Right atrium auricular region (tissue), 2 donors: ENCODE results near the gene SLC35B1. TPM values are rescaled to one million over a fixed set of nuclear protein-coding genes. Genes with fewer than 3 reads are reported as not detected.
"Not testable (repeated sequence)": the region's sequence is repeated elsewhere in the genome, so short reads cannot be mapped to it uniquely, and the experiment has no call there.

Source experiments
- DNase-seq: peaks from one replicate; pipeline ENCODE4 v3.0.0-alpha.2; 2019; ENCODE audit warnings: low spot score
- H3K27ac ChIP-seq, 2 donors: fragments of 200-600 bp; sonication (generic); 1 replicate in 1 of 2; 2 replicates in 1 of 2; pipeline ENCODE4 v1.5.1; 2016 to 2019
- H3K27me3 ChIP-seq, 2 donors: fragments of 200-600 bp; sonication (generic); one replicate each; pipeline versions ENCODE4 v1.5.1 to v1.6.0; 2017 to 2019
- H3K36me3 ChIP-seq: fragments of 200-600 bp; sonication (generic); one replicate; pipeline ENCODE4 v1.5.1; 2016
- H3K4me1 ChIP-seq, 2 donors: fragments of 200-600 bp; sonication (generic); one replicate each; pipeline versions ENCODE4 v1.5.1 to v1.6.0; 2017 to 2019
- H3K4me3 ChIP-seq, 2 donors: fragments of 200-600 bp; sonication (generic); 1 replicate in 1 of 2; 2 replicates in 1 of 2; pipeline ENCODE4 v1.5.1; 2017 to 2019; ENCODE audit warnings: mild to moderate bottlenecking in 1 of 2, moderate library complexity in 1 of 2
- H3K9me3 ChIP-seq, 2 donors: fragments of 200-600 bp; sonication (generic); one replicate each; pipeline ENCODE4 v1.5.1; 2019
- CTCF ChIP-seq, 2 donors: fragments of 200-600 bp; sonication (generic); IDR thresholded peaks; one replicate each; pipeline ENCODE4 v1.5.1; 2019; ENCODE audit warnings: antibody characterized with exemption in 2 of 2
- total RNA-seq, 2 donors: library from RNA; depleted of rRNA; stranded (reverse); fragments of >200 nt; gene quantifications; one replicate each; pipeline ENCODE4 v1.1.0, GENCODE V29; 2016

The SLC35B1 gene
- total RNA-seq, 2 donors from 2014 or later: 54.1 to 83.6 TPM

- Histone ChIP-seq H3K4me3 (no peak overlapping the region), H3K4me1 (peaks cover 0 to 59% of the 10 kb centered on the region in 2 donors)
Observed at GRCh38 chr17:49730078-49730784, 22.5 kb upstream of the SLC35B1 start.

GRCh38 chr17:49729069-49729468, 21.3 kb upstream of the SLC35B1 start:
- H3K4me1 ChIP-seq: peaks cover 0 to 64% of the 10 kb centered on the region in 2 donors
- no peak for TF ChIP-seq CTCF (IDR thresholded peaks at IDR 0.05)
- no peaks in the 10 kb centered on the region for H3K36me3 ChIP-seq
- H3K27ac ChIP-seq: peak overlapping the region; percentile 73 to 80
- DNase-seq: no peak
- no peaks in the 10 kb centered on the region for H3K9me3 ChIP-seq
- H3K4me3 ChIP-seq: no peak overlapping the region
- no peaks in the 10 kb centered on the region for H3K27me3 ChIP-seq

More at GRCh38 chr17:49730078-49730784, 22.5 kb upstream of the SLC35B1 start:
- Histone ChIP-seq H3K27ac (peak overlapping the region; percentile 79 to 80), H3K27me3 (no peaks in the 10 kb centered on the region), H3K36me3 (no peaks in the 10 kb centered on the region), H3K9me3 (no peaks in the 10 kb centered on the region)
- peak; percentile 85 for DNase-seq
- TF ChIP-seq CTCF (IDR thresholded peaks at IDR 0.05): no peak

GRCh38 chr17:49728425-49728824, 20.7 kb upstream of the SLC35B1 start:
- Histone ChIP-seq H3K4me3 (no peak overlapping the region), H3K4me1 (peaks cover 0 to 71% of the 10 kb centered on the region in 2 donors), H3K27ac (peak overlapping the region in 1 of 2 donors; percentile 73), H3K9me3 (no peaks in the 10 kb centered on the region), H3K36me3 (no peaks in the 10 kb centered on the region), H3K27me3 (no peaks in the 10 kb centered on the region)
- no peak for TF ChIP-seq CTCF (IDR thresholded peaks at IDR 0.05)
- no peak for DNase-seq

GRCh38 chr17:49727380-49727779, 19.6 kb upstream of the SLC35B1 start:
- Histone ChIP-seq H3K4me3 (no peak overlapping the region), H3K27ac (peak overlapping the region in 1 of 2 donors; percentile 10), H3K4me1 (peaks cover 0 to 80% of the 10 kb centered on the region in 2 donors), H3K9me3 (no peaks in the 10 kb centered on the region), H3K27me3 (no peaks in the 10 kb centered on the region), H3K36me3 (no peaks in the 10 kb centered on the region)
- TF ChIP-seq CTCF (IDR thresholded peaks at IDR 0.05): no peak
- no peak for DNase-seq

GRCh38 chr17:49725452-49726130, 17.8 kb upstream of the SLC35B1 start:
- Histone ChIP-seq H3K27me3 (no peaks in the 10 kb centered on the region), H3K4me1 (peaks cover 0 to 75% of the 10 kb centered on the region in 2 donors), H3K4me3 (no peak overlapping the region), H3K27ac (no peak overlapping the region), H3K36me3 (no peaks in the 10 kb centered on the region), H3K9me3 (no peaks in the 10 kb centered on the region)
- DNase-seq: no peak
- no peak for TF ChIP-seq CTCF (IDR thresholded peaks at IDR 0.05)

GRCh38 chr17:49724552-49724951, 16.8 kb upstream of the SLC35B1 start:
- not testable (repeated sequence) for DNase-seq, H3K9me3 ChIP-seq, H3K27me3 ChIP-seq, H3K4me3 ChIP-seq, H3K36me3 ChIP-seq
- peak overlapping the region; percentile 64 for H3K27ac ChIP-seq
- H3K4me1 ChIP-seq: peaks cover 0 to 65% of the 10 kb centered on the region in 2 donors
